Activated CD8-positive, alpha-beta memory T cell treated with anti-CD3 and anti-CD28 coated beads, Interleukin-2, amount 50 U/mL, for 1 hour (primary cell): ENCODE measurements around the gene MVP.
A peak's percentile ranks its signal among the peaks of the same experiment; 100 is the strongest.

Experiments
- DNase-seq: peaks from one replicate; pipeline ENCODE4 v3.0.0-alpha.2; 2020; ENCODE audit errors: extremely low read depth

MVP gene

GRCh38 chr16:29804455-29805231 is 15.6 kb upstream of the MVP start:
- DNase-seq = no peak

- peak; percentile 95 for DNase-seq
Observed at GRCh38 chr16:29805232-29806098, 14.8 kb upstream of the MVP start.

- no peak for DNase-seq
Observed at GRCh38 chr16:29806099-29806579, 14.1 kb upstream of the MVP start, which contains the start of gene MAZ. MAZ (plus strand) TSS chr16:29806529; CDS start chr16:29806702, 173 bp downstream.

- no peak for DNase-seq
Observed at GRCh38 chr16:29806641-29807425, 13.4 kb upstream of the MVP start.

- peak; percentile 78 for DNase-seq
Observed at GRCh38 chr16:29807426-29808218, 12.6 kb upstream of the MVP start.

GRCh38 chr16:29808219-29808900 is 11.9 kb upstream of the MVP start:
- DNase-seq = no peak

- no peak for DNase-seq
Observed at GRCh38 chr16:29809031-29809747, 11.1 kb upstream of the MVP start.

GRCh38 chr16:29809850-29810698 is 10.2 kb upstream of the MVP start:
- no peak for DNase-seq

GRCh38 chr16:29810699-29811169 is 9.5 kb upstream of the MVP start:
- DNase-seq = no peak

- DNase-seq = no peak
Observed at GRCh38 chr16:29811170-29811895, 8.9 kb upstream of the MVP start.

GRCh38 chr16:29811896-29812665 is 8.2 kb upstream of the MVP start, which contains the start of gene PRRT2:
PRRT2 (plus strand) TSS chr16:29812193; CDS start chr16:29813055, 862 bp downstream.
- no peak for DNase-seq

GRCh38 chr16:29812754-29813643 is 7.3 kb upstream of the MVP start:
- no peak for DNase-seq

GRCh38 chr16:29813644-29814562 is 6.4 kb upstream of the MVP start:
- no peak for DNase-seq

- no peak for DNase-seq
Observed at GRCh38 chr16:29814592-29814991, 5.7 kb upstream of the MVP start.
